ENCODE measurements around the gene GNB2.

Gene GNB2

GRCh38 chr7:100686201-100686821 lies 12.8 kb downstream of the GNB2 start:
- no peak for TF ChIP-seq CTCF (IDR thresholded peaks at IDR 0.05; ENCODE audit: borderline replicate concordance, control extremely low read depth, extremely low read depth, insufficient read depth, missing control alignments)
- no peak for DNase-seq (ENCODE audit: low spot score)
- in situ Hi-C loops (cut with MboI; ENCODE audit: low sequenced_read_pairs, unreplicated experiment), result no loop called here

- in situ Hi-C loops (cut with MboI; ENCODE audit: low sequenced_read_pairs, unreplicated experiment), result no loop called here
- no peak for TF ChIP-seq CTCF (IDR thresholded peaks at IDR 0.05; ENCODE audit: borderline replicate concordance, control extremely low read depth, extremely low read depth, insufficient read depth, missing control alignments)
- no peak for DNase-seq (ENCODE audit: low spot score)
Observed at GRCh38 chr7:100686822-100687211, 13.3 kb downstream of the GNB2 start.

- no peak for DNase-seq (ENCODE audit: low spot score)
- TF ChIP-seq CTCF (IDR thresholded peaks at IDR 0.05; ENCODE audit: borderline replicate concordance, control extremely low read depth, extremely low read depth, insufficient read depth, missing control alignments), result no peak
- in situ Hi-C loops (cut with MboI; ENCODE audit: low sequenced_read_pairs, unreplicated experiment), result no loop called here
Observed at GRCh38 chr7:100687261-100687660, 13.7 kb downstream of the GNB2 start.

- no peak for TF ChIP-seq CTCF (IDR thresholded peaks at IDR 0.05; ENCODE audit: borderline replicate concordance, control extremely low read depth, extremely low read depth, insufficient read depth, missing control alignments)
- DNase-seq (ENCODE audit: low spot score), result no peak
- in situ Hi-C loops (cut with MboI; ENCODE audit: low sequenced_read_pairs, unreplicated experiment), result no loop called here
Observed at GRCh38 chr7:100687751-100688300, 14.3 kb downstream of the GNB2 start.

GRCh38 chr7:100688326-100688860 lies 14.9 kb downstream of the GNB2 start:
- in situ Hi-C loops (cut with MboI; ENCODE audit: low sequenced_read_pairs, unreplicated experiment), result no loop called here
- no peak for TF ChIP-seq CTCF (IDR thresholded peaks at IDR 0.05; ENCODE audit: borderline replicate concordance, control extremely low read depth, extremely low read depth, insufficient read depth, missing control alignments)
- DNase-seq (ENCODE audit: low spot score), result no peak

GRCh38 chr7:100689230-100690135 lies 15.9 kb downstream of the GNB2 start:
- TF ChIP-seq CTCF (IDR thresholded peaks at IDR 0.05; ENCODE audit: borderline replicate concordance, control extremely low read depth, extremely low read depth, insufficient read depth, missing control alignments), result peak; percentile 5
- in situ Hi-C loops (cut with MboI; ENCODE audit: low sequenced_read_pairs, unreplicated experiment), result no loop called here
- peak; percentile 44 for DNase-seq (ENCODE audit: low spot score)

Data from GM13976 (cell line).